OCI-LY1 (cell line): ENCODE results near the gene RBM38.

ENCODE experiments used
- H2AFZ ChIP-seq: fragments of 200-600 bp; sonication (generic), shearing (Covaris generic); 2 replicates; pipeline ENCODE4 v1.6.0; 2014; ENCODE audit warnings: antibody characterized with exemption, mild to moderate bottlenecking, low read length
- H3F3A ChIP-seq: fragments of 200-600 bp; sonication (generic), shearing (Covaris generic); 2 replicates; pipeline ENCODE4 v1.6.0; 2014; ENCODE audit warnings: mild to moderate bottlenecking, antibody characterized with exemption, low read length, moderate library complexity; ENCODE audit not compliant: insufficient read depth
- H3K27ac ChIP-seq: fragments of 200-600 bp; sonication (generic); 2 replicates; pipeline ENCODE4 v1.5.1; 2014; ENCODE audit warnings: low read length, mixed run types, mild to moderate bottlenecking, low read depth; ENCODE audit not compliant: poor library complexity, severe bottlenecking
- H3K27me3 ChIP-seq: fragments of 200-600 bp; sonication (generic); 2 replicates; pipeline ENCODE4 v1.6.0; 2014; ENCODE audit warnings: antibody characterized with exemption, mild to moderate bottlenecking, low read length, moderate library complexity; ENCODE audit not compliant: insufficient read depth
- H3K36me3 ChIP-seq: fragments of 200-600 bp; sonication (generic); 2 replicates; pipeline ENCODE4 v1.6.1; 2014; ENCODE audit warnings: mild to moderate bottlenecking, antibody characterized with exemption, low read length, moderate library complexity, mixed read lengths; ENCODE audit not compliant: insufficient read depth
- H3K4me1 ChIP-seq: fragments of 200-600 bp; sonication (generic); 2 replicates; pipeline ENCODE4 v1.5.1; 2014; ENCODE audit warnings: mild to moderate bottlenecking, low read length, moderate library complexity; ENCODE audit not compliant: insufficient read depth, severe bottlenecking
- H3K4me2 ChIP-seq: fragments of 200-600 bp; sonication (generic), shearing (Covaris generic); 2 replicates; pipeline ENCODE4 v1.6.1; 2014; ENCODE audit warnings: low read length
- H3K4me3 ChIP-seq: fragments of 200-600 bp; sonication (generic); 2 replicates; pipeline ENCODE4 v1.5.1; 2014; ENCODE audit warnings: low read length, low read depth, mild to moderate bottlenecking, mixed read lengths; ENCODE audit not compliant: poor library complexity, severe bottlenecking
- H3K79me2 ChIP-seq: fragments of 200-600 bp; shearing (Covaris generic); 2 replicates; pipeline ENCODE4 v1.6.1; 2016; ENCODE audit warnings: mixed run types, low read length, mixed read lengths; ENCODE audit not compliant: insufficient read depth
- H3K9ac ChIP-seq: fragments of 200-600 bp; sonication (generic), shearing (Covaris generic); 2 replicates; pipeline ENCODE4 v1.6.1; 2014; ENCODE audit warnings: mild to moderate bottlenecking, low read length, mixed read lengths
- H3K9me2 ChIP-seq: fragments of 200-600 bp; sonication (generic), shearing (Covaris generic); 2 replicates; pipeline ENCODE4 v1.6.1; 2014; ENCODE audit warnings: low read depth, mild to moderate bottlenecking, low read length, mixed read lengths
- H3K9me3 ChIP-seq: fragments of 200-600 bp; shearing (Covaris generic); 2 replicates; pipeline ENCODE4 v1.6.1; 2014; ENCODE audit warnings: low read length, mixed read lengths
- H4K20me1 ChIP-seq: fragments of 200-600 bp; sonication (generic), shearing (Covaris generic); 2 replicates; pipeline ENCODE4 v1.6.0; 2016; ENCODE audit warnings: mild to moderate bottlenecking, low read length; ENCODE audit not compliant: insufficient read depth
- EZH2 ChIP-seq: fragments of 200-600 bp; sonication (generic), shearing (Covaris generic); IDR thresholded peaks from 2 replicates; pipeline ENCODE4 v1.8.0; 2017; ENCODE audit warnings: borderline replicate concordance, mixed run types, mild to moderate bottlenecking, antibody characterized with exemption, low read length, moderate library complexity, mixed read lengths
- TF ChIP-seq, protein P1 (sequence below): fragments of 200-600 bp; sonication (generic), shearing (Covaris generic); IDR thresholded peaks from 2 replicates; pipeline ENCODE4 v1.5.1; 2017; ENCODE audit warnings: mild to moderate bottlenecking, antibody characterized with exemption, low read length, moderate library complexity, mixed read lengths

Gene RBM38

DNA sequence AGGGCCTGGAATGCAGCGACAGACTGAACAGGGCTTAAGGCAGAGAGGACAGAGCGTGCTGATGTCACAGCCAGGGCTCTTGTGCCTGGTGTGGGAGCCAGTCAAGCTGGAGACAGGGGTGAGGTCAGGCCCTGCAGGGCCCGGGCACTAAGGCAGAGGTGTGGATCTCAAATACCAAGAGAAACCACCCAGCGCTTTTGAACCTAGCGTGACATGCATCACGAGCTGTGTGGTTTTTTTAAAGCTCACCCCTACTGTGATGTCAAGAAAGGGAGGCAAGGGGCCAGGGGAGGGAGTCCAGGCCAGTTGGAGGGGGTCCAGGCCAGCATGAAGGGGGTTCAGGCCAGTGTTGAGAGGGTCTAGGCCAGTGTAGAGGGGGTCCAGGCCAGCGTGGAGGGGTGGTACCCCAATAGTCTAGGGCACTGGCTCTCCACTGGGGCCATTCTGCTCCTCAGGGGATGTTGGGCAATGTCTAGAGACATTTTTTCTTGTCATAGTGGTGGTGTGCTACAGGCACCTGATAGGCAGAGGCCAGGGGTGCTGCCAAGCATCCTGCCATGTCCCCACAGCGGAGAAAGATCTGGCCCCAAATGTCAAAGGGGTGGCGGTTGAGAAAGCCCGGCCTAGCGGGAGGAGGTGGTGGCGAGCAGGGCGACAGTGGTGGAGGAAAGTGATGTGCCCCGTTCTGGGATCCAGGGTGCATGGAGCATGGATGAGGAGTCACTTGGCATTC lies 42.6 kb downstream of the RBM38 start:
- H3F3A ChIP-seq = peaks cover 3% of the 10 kb centered on the region; the same call in 1 of the 2 replicates
- H3K9me2 ChIP-seq = no peaks in the 10 kb centered on the region
- no peaks in the 10 kb centered on the region for H3K9me3 ChIP-seq
- H3K27me3 ChIP-seq = no peaks in the 10 kb centered on the region
- H3K4me1 ChIP-seq = peaks cover 52% of the 10 kb centered on the region
- TF ChIP-seq, protein P1, sequence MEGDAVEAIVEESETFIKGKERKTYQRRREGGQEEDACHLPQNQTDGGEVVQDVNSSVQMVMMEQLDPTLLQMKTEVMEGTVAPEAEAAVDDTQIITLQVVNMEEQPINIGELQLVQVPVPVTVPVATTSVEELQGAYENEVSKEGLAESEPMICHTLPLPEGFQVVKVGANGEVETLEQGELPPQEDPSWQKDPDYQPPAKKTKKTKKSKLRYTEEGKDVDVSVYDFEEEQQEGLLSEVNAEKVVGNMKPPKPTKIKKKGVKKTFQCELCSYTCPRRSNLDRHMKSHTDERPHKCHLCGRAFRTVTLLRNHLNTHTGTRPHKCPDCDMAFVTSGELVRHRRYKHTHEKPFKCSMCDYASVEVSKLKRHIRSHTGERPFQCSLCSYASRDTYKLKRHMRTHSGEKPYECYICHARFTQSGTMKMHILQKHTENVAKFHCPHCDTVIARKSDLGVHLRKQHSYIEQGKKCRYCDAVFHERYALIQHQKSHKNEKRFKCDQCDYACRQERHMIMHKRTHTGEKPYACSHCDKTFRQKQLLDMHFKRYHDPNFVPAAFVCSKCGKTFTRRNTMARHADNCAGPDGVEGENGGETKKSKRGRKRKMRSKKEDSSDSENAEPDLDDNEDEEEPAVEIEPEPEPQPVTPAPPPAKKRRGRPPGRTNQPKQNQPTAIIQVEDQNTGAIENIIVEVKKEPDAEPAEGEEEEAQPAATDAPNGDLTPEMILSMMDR = no peak
- no peak for TF ChIP-seq EZH2
- H3K27ac ChIP-seq = peak overlapping the region; percentile 91
- no peaks in the 10 kb centered on the region for H4K20me1 ChIP-seq
- no peaks in the 10 kb centered on the region for H3K79me2 ChIP-seq
- no peak overlapping the region for H3K4me3 ChIP-seq
- peak overlapping the region; percentile 51 for H3K9ac ChIP-seq
- H2AFZ ChIP-seq = no peak overlapping the region
- no peaks in the 10 kb centered on the region for H3K36me3 ChIP-seq
- H3K4me2 ChIP-seq = peak overlapping the region; percentile 48

DNA sequence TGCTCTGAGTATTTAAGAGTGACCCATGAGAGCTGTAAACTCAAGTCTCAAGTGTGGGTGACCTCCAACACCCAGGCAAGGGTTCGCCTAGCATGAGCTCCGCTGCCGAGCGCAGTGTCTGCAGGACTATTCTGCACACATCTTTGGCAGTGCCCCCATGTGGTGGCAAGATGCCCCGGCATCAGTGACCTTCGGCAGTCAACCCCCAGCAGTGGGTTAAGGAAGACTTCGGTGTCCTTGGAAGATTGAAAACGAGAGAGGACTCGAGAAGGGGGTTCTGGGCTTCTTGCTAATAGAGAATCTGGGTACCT lies 43.1 kb downstream of the RBM38 start:
- TF ChIP-seq, protein P1 = peak; percentile 92
- no peak for TF ChIP-seq EZH2
- Histone ChIP-seq H3K4me2 (peak overlapping the region; percentile 48; the same call in 1 of the 2 replicates), H3K36me3 (no peaks in the 10 kb centered on the region), H3K9me2 (no peaks in the 10 kb centered on the region), H3K27me3 (no peaks in the 10 kb centered on the region), H3K4me1 (peaks cover 46% of the 10 kb centered on the region), H3K27ac (peak overlapping the region; percentile 91), H3K79me2 (no peaks in the 10 kb centered on the region), H3F3A (peaks cover 3% of the 10 kb centered on the region; the same call in 1 of the 2 replicates), H3K4me3 (peak overlapping the region; percentile 4), H3K9me3 (no peaks in the 10 kb centered on the region), H2AFZ (no peak overlapping the region), H4K20me1 (no peaks in the 10 kb centered on the region), H3K9ac (peak overlapping the region; percentile 6; the same call in 1 of the 2 replicates)

DNA sequence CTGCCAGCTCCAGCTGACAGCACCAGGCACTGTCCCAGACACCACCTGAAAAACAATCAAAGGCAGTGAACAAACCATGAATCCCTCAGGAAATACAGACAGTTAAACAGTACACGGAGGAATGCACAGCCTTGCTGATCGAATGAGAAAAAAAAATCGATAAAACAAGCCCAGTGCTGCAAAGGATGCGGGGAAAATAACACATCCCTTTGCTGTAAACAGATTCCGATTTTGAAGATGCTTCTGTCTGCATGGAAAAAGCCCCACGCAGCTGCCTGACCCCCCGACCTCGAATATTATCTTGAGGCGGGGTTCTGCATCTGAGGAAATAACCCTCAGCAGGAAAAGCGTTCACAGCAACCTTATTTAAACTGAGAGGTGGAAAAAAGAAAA lies 43.9 kb downstream of the RBM38 start:
- TF ChIP-seq, protein P1 = no peak
- no peak for TF ChIP-seq EZH2
- no peak overlapping the region for H2AFZ ChIP-seq
- H3K4me1 ChIP-seq = peaks cover 39% of the 10 kb centered on the region
- H3K9me3 ChIP-seq = no peaks in the 10 kb centered on the region
- no peaks in the 10 kb centered on the region for H3K9me2 ChIP-seq
- H3K27ac ChIP-seq = peak overlapping the region; percentile 91
- H3K9ac ChIP-seq = peak overlapping the region; percentile 6; the same call in 1 of the 2 replicates
- no peaks in the 10 kb centered on the region for H3K36me3 ChIP-seq
- H3F3A ChIP-seq = peaks cover 3% of the 10 kb centered on the region; the same call in 1 of the 2 replicates
- H3K27me3 ChIP-seq = no peaks in the 10 kb centered on the region
- no peaks in the 10 kb centered on the region for H4K20me1 ChIP-seq
- peak overlapping the region; percentile 4 for H3K4me3 ChIP-seq
- H3K79me2 ChIP-seq = no peaks in the 10 kb centered on the region
- H3K4me2 ChIP-seq = peak overlapping the region; percentile 36
